Esophagus squamous epithelium (tissue), 5 donors: ENCODE results near the gene SLC25A41. TPM values are rescaled to one million over a fixed set of nuclear protein-coding genes. Genes with fewer than 3 reads are reported as not detected.

Experiments used
- DNase-seq: peaks from one replicate; lab custom pipeline; 2025; lab: John Stamatoyannopoulos, UW
- H3K27ac ChIP-seq, 4 donors: fragments of 200-600 bp; sonication (generic); one replicate each; pipeline ENCODE4 v1.5.1; 2016 to 2019; ENCODE audit warnings: mild to moderate bottlenecking in 1 of 4
- H3K27me3 ChIP-seq, 4 donors: fragments of 200-600 bp; sonication (generic); 1 replicate in 3 of 4; 2 replicates in 1 of 4; pipeline versions ENCODE4 v1.5.1 to v1.6.0; 2017 to 2021; ENCODE audit warnings: antibody characterized with exemption in 1 of 4
- H3K36me3 ChIP-seq, 3 donors: fragments of 200-600 bp; sonication (generic); one replicate each; pipeline ENCODE4 v1.5.1; 2016 to 2019
- H3K4me1 ChIP-seq, 3 donors: fragments of 200-600 bp; sonication (generic); one replicate each; pipeline ENCODE4 v1.5.1; 2017 to 2019
- H3K4me3 ChIP-seq, 4 donors: fragments of 200-600 bp; sonication (generic); 1 replicate in 3 of 4; 2 replicates in 1 of 4; pipeline ENCODE4 v1.5.1; 2016 to 2019; ENCODE audit warnings: mild to moderate bottlenecking in 2 of 4, moderate library complexity in 1 of 4
- H3K9me3 ChIP-seq, 3 donors: fragments of 200-600 bp; sonication (generic); one replicate each; pipeline ENCODE4 v1.5.1; 2016 to 2019
- POLR2A ChIP-seq, 4 donors: fragments of 450-650 bp; IDR thresholded peaks; one replicate each; pipeline ENCODE4 v1.6.1; 2017; ENCODE audit warnings: antibody characterized with exemption in 4 of 4, mild to moderate bottlenecking in 4 of 4, moderate library complexity in 3 of 4
- WGBS, 2 donors: methylation state at CpG; one replicate each; pipeline ENCODE4 v1.1.5; 2018; 5-methylcytosine and 5-hydroxymethylcytosine counted together
- intact Hi-C: fragments of 100-400 bp; cut with DNase I; formaldehyde crosslinking; loops from one replicate; pipeline ENCODE4 v1.15.0; 2022
- total RNA-seq, 4 donors: library from RNA; depleted of rRNA; stranded (reverse); fragments of >200 nt; gene quantifications; one replicate each; pipeline ENCODE4 v1.1.0, GENCODE V29; 2016
- TF ChIP-seq, protein P1 (sequence below), 6 experiments: fragments of 450-650 bp in 4 of 6; fragments of 200-600 bp in 2 of 6; sonication (generic) in 2 of 6; IDR thresholded peaks; one replicate each; pipeline ENCODE4 v1.5.1; 2016 to 2019; ENCODE audit warnings: antibody characterized with exemption in 6 of 6, mild to moderate bottlenecking in 4 of 6, moderate library complexity in 4 of 6
- donor health status: DM: yes; HTN: yes; CAD: no.

The SLC25A41 gene
- total RNA-seq, 4 donors from 2014 or later = 0.38 TPM; not detected in 3

DNA sequence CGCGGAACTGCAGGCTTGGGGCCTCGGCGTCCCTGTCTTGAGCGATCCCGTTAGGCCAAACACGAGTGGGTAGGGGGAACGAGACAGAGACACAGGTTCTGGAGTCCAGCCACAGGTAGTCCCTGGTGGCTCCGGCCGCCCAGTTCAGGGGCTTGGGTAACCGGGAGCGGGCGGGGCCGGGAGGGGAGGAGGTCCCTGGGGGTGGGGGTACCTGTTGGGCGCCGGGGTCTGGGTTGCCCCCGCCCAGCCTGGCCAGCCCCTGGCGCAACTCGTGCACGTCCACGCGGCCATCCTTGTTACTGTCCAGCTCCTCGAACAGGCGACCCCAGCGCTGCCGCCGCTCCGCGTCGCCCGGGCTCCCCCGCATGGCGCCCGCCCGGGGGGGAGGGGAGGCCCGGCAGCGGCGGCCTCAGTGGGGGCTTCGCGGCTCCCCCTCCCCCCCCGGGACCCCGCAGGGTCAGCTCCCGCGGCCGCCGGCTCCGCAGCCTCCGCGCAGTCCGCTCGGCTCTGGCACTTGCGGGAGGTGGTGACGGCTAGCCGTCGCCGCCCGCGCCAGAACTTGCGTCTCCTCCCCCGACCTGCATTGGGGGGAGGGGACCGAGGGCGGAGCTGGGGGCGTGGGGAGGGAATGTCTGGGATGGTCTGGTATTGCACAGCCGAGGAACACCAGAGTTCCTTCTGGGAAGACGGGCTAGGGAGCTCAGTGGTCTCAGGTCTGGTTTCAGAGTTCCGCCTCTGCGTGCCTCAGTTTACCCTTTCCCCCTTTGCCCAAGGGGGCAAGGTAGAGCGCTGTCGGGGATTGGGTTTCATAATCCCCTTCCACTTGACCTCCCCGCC lies 25.9 kb upstream of the SLC25A41 start, which contains the start of gene SLC25A23:
TSS of gene SLC25A23 (minus strand) at position 531 of the 837 bp plus-strand sequence. CDS start at position 367, 164 bp downstream.
- peak within 1 kb of the TSS; percentile 71 to 94 (median 88) for H3K4me3 ChIP-seq
- peaks cover 0 to 29% (median 0%) of the 10 kb centered on the region in 3 donors for H3K36me3 ChIP-seq
- peak within 1 kb of the TSS; percentile 83 to 94 (median 89) for H3K27ac ChIP-seq
- peak in 1 of 4 donors; percentile 36 for TF ChIP-seq POLR2A (IDR thresholded peaks at IDR 0.05)
- TF ChIP-seq, protein P1, sequence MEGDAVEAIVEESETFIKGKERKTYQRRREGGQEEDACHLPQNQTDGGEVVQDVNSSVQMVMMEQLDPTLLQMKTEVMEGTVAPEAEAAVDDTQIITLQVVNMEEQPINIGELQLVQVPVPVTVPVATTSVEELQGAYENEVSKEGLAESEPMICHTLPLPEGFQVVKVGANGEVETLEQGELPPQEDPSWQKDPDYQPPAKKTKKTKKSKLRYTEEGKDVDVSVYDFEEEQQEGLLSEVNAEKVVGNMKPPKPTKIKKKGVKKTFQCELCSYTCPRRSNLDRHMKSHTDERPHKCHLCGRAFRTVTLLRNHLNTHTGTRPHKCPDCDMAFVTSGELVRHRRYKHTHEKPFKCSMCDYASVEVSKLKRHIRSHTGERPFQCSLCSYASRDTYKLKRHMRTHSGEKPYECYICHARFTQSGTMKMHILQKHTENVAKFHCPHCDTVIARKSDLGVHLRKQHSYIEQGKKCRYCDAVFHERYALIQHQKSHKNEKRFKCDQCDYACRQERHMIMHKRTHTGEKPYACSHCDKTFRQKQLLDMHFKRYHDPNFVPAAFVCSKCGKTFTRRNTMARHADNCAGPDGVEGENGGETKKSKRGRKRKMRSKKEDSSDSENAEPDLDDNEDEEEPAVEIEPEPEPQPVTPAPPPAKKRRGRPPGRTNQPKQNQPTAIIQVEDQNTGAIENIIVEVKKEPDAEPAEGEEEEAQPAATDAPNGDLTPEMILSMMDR (IDR thresholded peaks at IDR 0.05) = no peak
- no peak for DNase-seq
- intact Hi-C loops = no loop called here
- H3K9me3 ChIP-seq = peaks cover 0 to under 1% (median under 1%) of the 10 kb centered on the region in 3 donors
- peaks cover 0 to 14% (median 0%) of the 10 kb centered on the region in 4 donors for H3K27me3 ChIP-seq
- 0 to 3% methylated on average over 7 to 14 of the region's 70 CpGs for WGBS, 2 donors
- H3K4me1 ChIP-seq = peaks cover 0 to 63% (median 20%) of the 10 kb centered on the region in 3 donors

DNA sequence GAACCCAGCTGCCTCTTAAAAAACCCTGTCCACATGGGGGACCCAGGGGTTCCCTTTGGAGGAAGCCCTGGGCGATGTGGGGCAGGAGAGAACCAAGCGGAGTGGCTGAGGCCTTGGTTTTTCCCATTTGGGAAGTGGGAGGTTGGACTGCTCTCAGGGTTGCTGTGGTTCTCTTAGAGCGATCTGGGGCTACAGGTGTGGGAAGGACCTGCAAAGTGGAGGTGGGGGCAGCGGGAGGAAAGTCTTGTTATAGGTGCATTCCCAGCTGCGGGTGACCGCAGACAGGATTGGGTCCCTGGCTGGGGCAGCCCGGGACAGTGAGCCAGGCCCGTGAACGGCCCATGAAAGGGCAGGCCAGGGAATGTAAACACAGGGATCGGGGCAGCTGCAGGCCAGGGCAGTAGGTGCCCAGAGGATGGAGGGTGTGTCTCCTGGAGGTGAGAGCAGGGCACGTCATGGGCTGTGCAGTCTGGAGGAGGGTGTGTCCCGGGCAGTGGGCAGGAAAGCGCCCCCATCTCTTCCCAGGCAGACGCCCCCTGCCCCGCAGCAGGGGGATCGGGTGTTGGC lies 25.2 kb upstream of the SLC25A41 start:
- peaks cover 0 to 36% (median 7%) of the 10 kb centered on the region in 3 donors for H3K36me3 ChIP-seq
- WGBS, 2 donors = 23 to 44% methylated on average over 9 of the region's 16 CpGs
- peaks cover 0 to 8% (median 7%) of the 10 kb centered on the region in 3 donors for H3K9me3 ChIP-seq
- DNase-seq = no peak
- H3K4me1 ChIP-seq = peaks cover 0 to 56% (median 20%) of the 10 kb centered on the region in 3 donors
- H3K27ac ChIP-seq = peak overlapping the region; percentile 83 to 94 (median 89)
- peaks cover 0 to 7% (median 0%) of the 10 kb centered on the region in 4 donors for H3K27me3 ChIP-seq
- peak overlapping the region; percentile 71 to 94 (median 88) for H3K4me3 ChIP-seq
- intact Hi-C loops = no loop called here
- no peak for TF ChIP-seq POLR2A (IDR thresholded peaks at IDR 0.05)
- TF ChIP-seq, protein P1 (IDR thresholded peaks at IDR 0.05) = peak in 1 of 6 experiments; percentile 19

DNA sequence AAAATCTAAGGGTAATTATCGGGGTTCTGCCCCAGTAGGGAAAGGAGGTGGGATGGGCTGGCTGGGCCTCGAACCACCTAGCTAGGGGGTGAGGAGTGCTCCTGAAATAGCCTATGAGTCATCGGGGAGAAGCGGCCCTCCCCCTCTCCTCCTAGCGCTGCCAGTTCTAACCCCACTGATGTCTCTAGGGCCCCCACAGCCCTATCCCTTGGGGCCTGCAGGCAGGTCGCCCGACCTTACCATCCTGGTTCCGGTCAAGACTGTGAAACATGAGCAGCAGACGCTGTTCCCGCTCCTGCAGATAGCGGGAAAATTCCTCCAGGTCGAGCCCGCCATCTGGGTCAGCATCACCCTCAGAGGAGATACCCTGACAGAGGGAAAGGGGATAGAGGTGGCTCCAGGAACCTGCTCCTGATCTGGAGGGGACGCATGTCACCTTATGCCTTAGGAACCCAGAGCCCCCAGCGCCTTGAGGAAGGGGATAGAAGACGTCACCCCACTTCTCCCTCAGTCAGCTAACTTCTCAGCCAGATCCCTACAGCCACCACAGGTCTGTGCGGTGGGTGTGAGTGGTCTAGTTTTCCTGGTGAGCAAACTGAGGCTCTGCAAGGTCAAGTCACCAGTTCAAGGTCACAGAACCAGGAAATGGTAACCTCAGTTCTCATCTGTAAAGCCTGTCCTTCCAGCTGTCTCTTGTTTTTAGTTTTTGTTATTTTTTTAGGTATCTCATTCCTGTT lies 24.6 kb upstream of the SLC25A41 start:
- 72 to 76% methylated on average over 5 to 15 of the region's 17 CpGs for WGBS, 2 donors
- no peak for TF ChIP-seq POLR2A (IDR thresholded peaks at IDR 0.05)
- DNase-seq = no peak
- peak overlapping the region; percentile 71 to 94 (median 88) for H3K4me3 ChIP-seq
- H3K36me3 ChIP-seq = peaks cover 0 to 42% (median 8%) of the 10 kb centered on the region in 3 donors
- peak overlapping the region; percentile 83 to 94 (median 89) for H3K27ac ChIP-seq
- H3K9me3 ChIP-seq = peaks cover 0 to 14% (median 7%) of the 10 kb centered on the region in 3 donors
- peaks cover 0 to under 1% (median 0%) of the 10 kb centered on the region in 4 donors for H3K27me3 ChIP-seq
- peaks cover 0 to 49% (median 20%) of the 10 kb centered on the region in 3 donors for H3K4me1 ChIP-seq
- intact Hi-C loops = no loop called here

DNA sequence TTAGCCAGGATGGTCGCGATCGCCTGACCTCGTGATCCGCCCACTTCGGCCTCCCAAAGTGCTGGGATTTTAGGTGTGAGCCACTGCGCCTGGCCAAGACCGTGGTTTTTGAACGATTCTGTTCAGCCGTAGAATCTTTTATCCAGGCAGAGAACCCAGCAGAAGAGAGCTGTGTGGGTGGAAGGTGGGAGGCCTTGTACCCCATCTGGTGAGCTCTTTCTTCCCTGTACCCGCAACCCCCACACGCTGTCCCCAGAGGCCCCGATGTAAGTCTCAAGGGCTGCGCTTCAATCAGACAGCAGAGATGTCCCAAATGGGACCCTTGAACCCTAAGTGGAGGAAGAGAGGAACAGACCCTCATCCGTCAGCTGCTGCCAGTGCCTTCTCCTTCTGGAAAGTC lies 22.4 kb upstream of the SLC25A41 start:
- no peak for DNase-seq
- Histone ChIP-seq H3K9me3 (peaks cover 0 to 14% (median 7%) of the 10 kb centered on the region in 3 donors), H3K27ac (no peak overlapping the region), H3K4me3 (no peak overlapping the region), H3K27me3 (no peaks in the 10 kb centered on the region), H3K36me3 (peaks cover 0 to 64% (median 8%) of the 10 kb centered on the region in 3 donors), H3K4me1 (peaks cover 0 to 29% (median 11%) of the 10 kb centered on the region in 3 donors)
- WGBS, 2 donors = 95% methylated on average over 4 to 7 of the region's 15 CpGs
- intact Hi-C loops = no loop called here
- TF ChIP-seq, protein P1 (IDR thresholded peaks at IDR 0.05) = no peak
- no peak for TF ChIP-seq POLR2A (IDR thresholded peaks at IDR 0.05)

DNA sequence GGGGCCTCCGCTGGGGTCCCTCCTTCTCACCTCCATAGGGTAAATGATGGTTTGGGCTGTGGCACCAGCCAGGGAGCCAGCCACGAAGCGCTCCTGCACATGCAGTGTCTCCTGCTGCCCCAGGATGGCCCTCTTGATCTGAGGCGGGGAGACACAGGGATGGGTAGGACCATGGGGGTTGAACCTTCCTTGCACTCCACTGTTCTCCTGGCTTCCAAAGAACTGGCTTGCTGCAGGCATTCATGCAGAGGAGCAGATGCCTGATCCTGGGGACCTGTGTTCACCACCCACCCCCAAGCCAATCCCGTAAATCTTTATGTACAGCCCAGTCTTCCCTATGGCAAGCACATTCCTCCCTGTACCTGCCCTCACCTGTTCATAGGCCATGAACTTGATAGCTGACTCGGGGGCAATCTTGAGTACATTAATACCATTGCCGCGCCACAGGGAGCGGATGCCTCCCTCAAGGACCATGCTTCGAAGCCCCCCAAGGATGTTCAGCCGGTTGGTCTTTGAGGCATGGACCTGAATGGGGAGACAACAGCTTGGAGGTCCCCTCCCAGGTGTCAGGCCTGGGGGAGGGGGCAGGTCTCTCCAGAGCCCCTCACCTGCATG lies 20.5 kb upstream of the SLC25A41 start:
- DNase-seq = no peak
- Histone ChIP-seq H3K36me3 (peaks cover 0 to 77% (median 8%) of the 10 kb centered on the region in 3 donors), H3K4me1 (peaks cover 0 to 15% (median 10%) of the 10 kb centered on the region in 3 donors), H3K4me3 (no peak overlapping the region), H3K27ac (no peak overlapping the region), H3K27me3 (no peaks in the 10 kb centered on the region), H3K9me3 (peaks cover 0 to 14% (median 7%) of the 10 kb centered on the region in 3 donors)
- WGBS, 2 donors = 96 to 98% methylated on average over 5 to 8 of the region's 11 CpGs
- intact Hi-C loops = no loop called here
- TF ChIP-seq, protein P1 (IDR thresholded peaks at IDR 0.05) = no peak
- no peak for TF ChIP-seq POLR2A (IDR thresholded peaks at IDR 0.05)
